WTC11 (cell line): ENCODE data around the gene BLOC1S1.

Experiments used
- JUN ChIP-seq: sonication (generic); formaldehyde crosslinking; IDR thresholded peaks from 2 replicates; pipeline ENCODE4 v1.8.0; 2023; ENCODE audit warnings: mild to moderate bottlenecking, missing genetic modification reagents
- KAT7 ChIP-seq: sonication (generic); formaldehyde crosslinking; IDR thresholded peaks from 2 replicates; pipeline ENCODE4 v1.8.1; 2023; ENCODE audit warnings: missing genetic modification reagents, mild to moderate bottlenecking, borderline replicate concordance
- NFATC4 ChIP-seq: fragments of 250-450 bp; sonication (Bioruptor Pico); IDR thresholded peaks from 2 replicates; pipeline ENCODE4 v1.9.0; 2021; ENCODE audit warnings: mild to moderate bottlenecking
- NFYB ChIP-seq: sonication (generic); formaldehyde crosslinking; conservative IDR thresholded peaks from 2 replicates; pipeline ENCODE4 v1.8.0; 2022; ENCODE audit warnings: low read depth, missing genetic modification reagents
- ZNF138 ChIP-seq: sonication (generic); formaldehyde crosslinking; conservative IDR thresholded peaks from 2 replicates; pipeline ENCODE4 v1.8.1; 2022; ENCODE audit warnings: mild to moderate bottlenecking, moderate library complexity, missing genetic modification reagents
- TF ChIP-seq, protein P1 (sequence below): fragments of 200-600 bp; IDR thresholded peaks from 2 replicates; pipeline ENCODE4 v1.8.0; 2022; ENCODE audit warnings: antibody characterized with exemption
- TF ChIP-seq, protein P2 (sequence below): sonication (generic); formaldehyde crosslinking; conservative IDR thresholded peaks from 2 replicates; pipeline ENCODE4 v1.8.1; 2022; ENCODE audit warnings: mild to moderate bottlenecking, missing genetic modification reagents
- TF ChIP-seq, protein P3 (sequence below): sonication (generic); formaldehyde crosslinking; IDR thresholded peaks from 2 replicates; pipeline ENCODE4 v1.8.1; 2022; ENCODE audit warnings: low read depth, mild to moderate bottlenecking, moderate library complexity, missing genetic modification reagents, borderline replicate concordance

DNA sequence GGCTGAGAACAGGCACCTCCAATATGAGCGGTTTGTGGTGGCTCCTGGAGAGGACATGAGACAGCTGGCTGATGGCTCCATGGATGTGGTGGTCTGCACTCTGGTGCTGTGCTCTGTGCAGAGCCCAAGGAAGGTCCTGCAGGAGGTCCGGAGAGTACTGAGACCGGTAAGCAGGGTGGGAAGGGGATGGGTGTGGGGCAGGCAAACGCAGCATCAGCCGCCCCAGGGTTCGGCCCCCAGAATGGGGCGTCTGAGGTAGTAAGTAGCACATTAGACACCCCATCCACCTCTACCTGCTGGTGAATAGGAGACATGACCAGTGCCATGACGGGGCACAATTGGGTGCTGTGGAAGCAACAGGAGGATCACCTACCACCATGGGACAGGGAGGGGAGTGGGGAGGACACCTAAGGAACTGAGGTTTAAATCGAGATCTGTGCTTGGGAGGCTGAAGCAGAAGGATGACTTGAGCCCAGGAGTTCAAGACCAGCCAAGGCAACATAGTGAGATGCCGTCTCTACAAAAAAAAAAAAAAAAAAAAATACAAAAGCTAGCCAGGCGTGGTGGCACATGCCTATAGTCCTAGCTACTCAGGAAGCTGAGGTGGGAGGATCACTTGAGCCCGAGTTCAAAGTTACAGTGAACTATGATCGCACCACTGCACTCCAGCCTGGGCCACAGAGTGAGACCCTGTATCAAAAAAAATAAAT, 33.6 kb upstream of the BLOC1S1 start:
- TF ChIP-seq, protein P1, sequence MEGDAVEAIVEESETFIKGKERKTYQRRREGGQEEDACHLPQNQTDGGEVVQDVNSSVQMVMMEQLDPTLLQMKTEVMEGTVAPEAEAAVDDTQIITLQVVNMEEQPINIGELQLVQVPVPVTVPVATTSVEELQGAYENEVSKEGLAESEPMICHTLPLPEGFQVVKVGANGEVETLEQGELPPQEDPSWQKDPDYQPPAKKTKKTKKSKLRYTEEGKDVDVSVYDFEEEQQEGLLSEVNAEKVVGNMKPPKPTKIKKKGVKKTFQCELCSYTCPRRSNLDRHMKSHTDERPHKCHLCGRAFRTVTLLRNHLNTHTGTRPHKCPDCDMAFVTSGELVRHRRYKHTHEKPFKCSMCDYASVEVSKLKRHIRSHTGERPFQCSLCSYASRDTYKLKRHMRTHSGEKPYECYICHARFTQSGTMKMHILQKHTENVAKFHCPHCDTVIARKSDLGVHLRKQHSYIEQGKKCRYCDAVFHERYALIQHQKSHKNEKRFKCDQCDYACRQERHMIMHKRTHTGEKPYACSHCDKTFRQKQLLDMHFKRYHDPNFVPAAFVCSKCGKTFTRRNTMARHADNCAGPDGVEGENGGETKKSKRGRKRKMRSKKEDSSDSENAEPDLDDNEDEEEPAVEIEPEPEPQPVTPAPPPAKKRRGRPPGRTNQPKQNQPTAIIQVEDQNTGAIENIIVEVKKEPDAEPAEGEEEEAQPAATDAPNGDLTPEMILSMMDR: no peak
- TF ChIP-seq NFYB (CRISPR knock-in tag) (no peak), JUN (CRISPR knock-in tag) (no peak), NFATC4 (CRISPR knock-in tag) (no peak), KAT7 (CRISPR knock-in tag) (no peak), ZNF138 (CRISPR knock-in tag) (no peak)
- TF ChIP-seq, protein P2, sequence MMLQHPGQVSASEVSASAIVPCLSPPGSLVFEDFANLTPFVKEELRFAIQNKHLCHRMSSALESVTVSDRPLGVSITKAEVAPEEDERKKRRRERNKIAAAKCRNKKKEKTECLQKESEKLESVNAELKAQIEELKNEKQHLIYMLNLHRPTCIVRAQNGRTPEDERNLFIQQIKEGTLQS (CRISPR knock-in tag): no peak
- TF ChIP-seq, protein P3, sequence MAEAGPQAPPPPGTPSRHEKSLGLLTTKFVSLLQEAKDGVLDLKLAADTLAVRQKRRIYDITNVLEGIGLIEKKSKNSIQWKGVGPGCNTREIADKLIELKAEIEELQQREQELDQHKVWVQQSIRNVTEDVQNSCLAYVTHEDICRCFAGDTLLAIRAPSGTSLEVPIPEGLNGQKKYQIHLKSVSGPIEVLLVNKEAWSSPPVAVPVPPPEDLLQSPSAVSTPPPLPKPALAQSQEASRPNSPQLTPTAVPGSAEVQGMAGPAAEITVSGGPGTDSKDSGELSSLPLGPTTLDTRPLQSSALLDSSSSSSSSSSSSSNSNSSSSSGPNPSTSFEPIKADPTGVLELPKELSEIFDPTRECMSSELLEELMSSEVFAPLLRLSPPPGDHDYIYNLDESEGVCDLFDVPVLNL (CRISPR knock-in tag): no peak
